COR-L47 (cell line): ENCODE data around the gene ERVV-1.
"Not testable (repeated sequence)": the region's sequence is repeated elsewhere in the genome, so short reads cannot be mapped to it uniquely, and the experiment has no call there.

ENCODE experiments used
- DNase-seq: peaks from one replicate; lab custom pipeline; 2025; lab: John Stamatoyannopoulos, UW

Gene ERVV-1

GRCh38 chr19:53028306-53028705 lies 14.6 kb downstream of the ERVV-1 start:
- DNase-seq = not testable (repeated sequence)

- DNase-seq = no peak
These were observed 20.3 kb downstream of the ERVV-1 start for GRCh38 chr19:53034054-53034453.

DNA sequence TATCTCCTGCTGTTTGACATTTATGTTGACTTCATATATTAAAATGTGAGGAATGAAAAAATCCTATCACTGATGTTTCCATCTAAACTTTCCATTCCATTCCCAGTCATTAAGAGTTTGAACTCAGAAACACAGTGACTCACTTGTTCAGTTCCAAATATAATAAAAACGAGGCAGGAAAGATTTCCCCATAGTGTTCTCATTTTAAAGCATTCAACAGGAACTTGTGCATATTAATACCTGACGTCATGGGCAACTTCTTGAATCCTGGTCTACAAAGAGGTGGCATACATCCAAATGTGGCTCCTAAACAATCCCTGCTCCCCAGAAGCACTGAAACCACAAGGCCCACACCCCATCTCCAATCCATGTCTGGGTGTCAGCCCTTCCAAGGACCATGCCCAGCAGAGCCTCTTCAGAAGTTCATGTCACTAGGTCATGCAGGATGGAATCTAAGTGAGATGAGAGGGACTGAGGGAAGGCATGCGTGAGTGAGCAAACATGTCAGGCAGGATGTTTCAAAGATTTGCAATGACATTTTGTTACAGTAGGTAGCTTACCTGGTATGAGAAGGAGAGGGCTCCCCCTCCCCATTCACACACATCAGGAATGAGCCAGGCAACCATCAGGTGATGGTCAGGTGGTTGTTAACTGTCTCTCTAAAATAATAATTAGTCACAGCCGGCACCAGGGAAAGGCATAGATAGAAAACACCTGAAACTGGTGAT lies 21.4 kb downstream of the ERVV-1 start:
- no peak for DNase-seq

- DNase-seq = no peak
These were observed 23.7 kb downstream of the ERVV-1 start for GRCh38 chr19:53037101-53038097.

- DNase-seq = no peak
These were observed 27.6 kb downstream of the ERVV-1 start for GRCh38 chr19:53041366-53041765.

DNA sequence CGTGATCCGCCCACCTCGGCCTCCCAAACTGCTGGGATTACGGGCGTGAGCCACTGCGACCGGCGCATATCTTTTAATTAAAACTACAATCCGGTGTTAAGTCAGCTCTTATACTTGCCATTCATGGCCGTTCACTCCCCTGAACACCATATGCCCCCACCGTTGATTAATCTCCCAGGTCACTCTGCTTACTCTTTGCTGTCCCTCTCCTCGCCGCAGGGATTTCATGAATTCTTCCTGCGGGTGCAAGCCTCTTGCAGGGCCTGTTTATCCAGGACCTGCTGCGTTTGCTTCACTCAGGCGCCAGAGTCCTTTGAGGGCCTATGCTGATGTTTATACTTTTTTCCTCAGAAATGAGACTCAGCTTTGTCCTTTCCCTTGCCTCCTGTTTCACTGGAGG lies 31.8 kb downstream of the ERVV-1 start:
- no peak for DNase-seq

DNA sequence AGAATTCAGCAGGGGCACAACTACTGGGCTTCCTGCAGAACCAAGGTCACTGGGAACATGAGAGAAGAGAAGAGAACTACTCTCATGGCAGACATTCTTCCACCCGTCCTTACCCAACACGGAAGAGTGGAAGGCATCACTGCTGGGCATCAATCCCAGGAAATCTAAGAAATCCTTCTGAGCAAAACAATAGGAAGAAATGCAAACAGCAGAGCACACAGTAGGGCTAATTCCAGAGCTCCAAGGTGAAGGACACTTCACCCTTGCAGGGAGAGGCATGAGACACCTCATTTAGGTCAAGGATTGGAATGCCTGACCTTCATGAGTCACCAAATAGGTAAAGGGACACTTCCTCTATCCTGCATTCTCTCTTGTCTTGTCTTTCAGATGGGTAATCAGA lies 33.7 kb downstream of the ERVV-1 start:
- DNase-seq = no peak

DNA sequence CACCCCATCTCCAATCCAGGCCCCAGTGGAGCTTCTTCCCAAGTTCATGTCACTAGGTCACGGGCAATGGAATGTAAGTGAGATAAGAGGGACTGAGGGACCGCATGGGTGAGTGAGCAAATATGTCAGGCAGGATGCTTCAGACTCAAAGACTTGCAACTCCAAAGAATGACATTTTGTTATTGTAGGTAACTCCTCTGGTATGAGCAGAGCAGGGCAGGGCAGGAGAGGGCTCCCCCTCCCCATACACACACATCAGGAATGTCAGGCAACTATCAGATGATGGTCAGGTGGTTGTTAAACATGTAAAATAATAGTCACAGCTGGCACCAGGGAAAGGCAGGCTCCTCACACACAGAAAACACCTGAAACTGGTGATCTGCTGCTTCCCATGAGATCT lies 41.4 kb downstream of the ERVV-1 start:
- no peak for DNase-seq

GRCh38 chr19:53057904-53058580 lies 44.3 kb downstream of the ERVV-1 start:
- no peak for DNase-seq
